HL-60 (cell line): ENCODE results near the gene TTLL3.

Experiments
- DNase-seq, 2 experiments: peaks; one replicate each; pipeline ENCODE4 v3.0.0-alpha.2; 2010 to 2020; ENCODE audit warnings: low read depth in 1 of 2, low spot score in 1 of 2
- H3K27ac ChIP-seq: fragments of 250-450 bp; sonication (Bioruptor Pico); replicated peaks from 2 replicates; pipeline ENCODE4 v1.5.1; 2020; ENCODE audit warnings: mild to moderate bottlenecking, moderate library complexity
- H3K27me3 ChIP-seq: fragments of 250-450 bp; sonication (Bioruptor Pico); 2 replicates; pipeline ENCODE4 v1.5.1; 2021; ENCODE audit warnings: mild to moderate bottlenecking, moderate library complexity; ENCODE audit not compliant: insufficient read depth, poor library complexity, severe bottlenecking
- H3K4me3 ChIP-seq: replicated peaks from 2 replicates; pipeline ENCODE4 v1.5.1; 2011; ENCODE audit warnings: mild to moderate bottlenecking, control low read depth, low read length; ENCODE audit not compliant: insufficient read depth
- GABPA ChIP-seq: IDR thresholded peaks from 2 replicates; pipeline ENCODE4 v1.6.1; 2012; ENCODE audit warnings: low read depth
- POLR2AphosphoS5 ChIP-seq: IDR thresholded peaks from 2 replicates; pipeline ENCODE4 v1.6.1; 2012; ENCODE audit warnings: low read depth
- SPI1 ChIP-seq: IDR thresholded peaks from 2 replicates; pipeline ENCODE4 v1.6.1; 2012; ENCODE audit warnings: low read depth, mild to moderate bottlenecking, borderline replicate concordance
- TF ChIP-seq, protein P1 (sequence below): IDR thresholded peaks from 2 replicates; pipeline ENCODE4 v1.6.1; 2012; ENCODE audit warnings: low read depth; ENCODE audit not compliant: insufficient replicate concordance
- TF ChIP-seq, protein P2 (sequence below): IDR thresholded peaks from one replicate; pipeline ENCODE4 v1.5.1; 2011; ENCODE audit warnings: low read length, control low read depth, inconsistent platforms; ENCODE audit not compliant: insufficient read depth

Gene TTLL3

DNA sequence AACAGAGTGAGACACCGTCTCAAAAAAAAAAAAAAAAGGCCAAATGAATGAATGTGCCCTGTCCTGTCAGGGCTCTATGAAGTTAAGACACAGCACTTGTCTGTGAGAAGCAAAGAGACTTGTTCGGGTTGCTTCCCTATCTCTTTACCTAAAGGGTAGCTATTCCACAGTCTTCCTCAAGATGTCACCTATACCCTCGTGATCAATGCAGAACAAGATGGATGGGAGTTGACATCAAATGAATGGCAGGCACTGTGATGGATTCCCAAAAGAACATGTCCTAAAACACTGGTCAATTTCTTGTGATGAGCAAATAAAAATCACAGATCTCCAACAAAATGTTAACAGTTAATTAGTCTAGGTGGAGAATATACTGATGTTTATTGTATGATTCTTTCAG, 27.3 kb upstream of the TTLL3 start:
- no peak overlapping the region for H3K4me3 ChIP-seq
- H3K27ac ChIP-seq = peak overlapping the region; percentile 96
- DNase-seq = peak; percentile 56 to 58
- no peaks in the 10 kb centered on the region for H3K27me3 ChIP-seq
- TF ChIP-seq SPI1 = no peak
- TF ChIP-seq GABPA = no peak
- TF ChIP-seq, protein P1, sequence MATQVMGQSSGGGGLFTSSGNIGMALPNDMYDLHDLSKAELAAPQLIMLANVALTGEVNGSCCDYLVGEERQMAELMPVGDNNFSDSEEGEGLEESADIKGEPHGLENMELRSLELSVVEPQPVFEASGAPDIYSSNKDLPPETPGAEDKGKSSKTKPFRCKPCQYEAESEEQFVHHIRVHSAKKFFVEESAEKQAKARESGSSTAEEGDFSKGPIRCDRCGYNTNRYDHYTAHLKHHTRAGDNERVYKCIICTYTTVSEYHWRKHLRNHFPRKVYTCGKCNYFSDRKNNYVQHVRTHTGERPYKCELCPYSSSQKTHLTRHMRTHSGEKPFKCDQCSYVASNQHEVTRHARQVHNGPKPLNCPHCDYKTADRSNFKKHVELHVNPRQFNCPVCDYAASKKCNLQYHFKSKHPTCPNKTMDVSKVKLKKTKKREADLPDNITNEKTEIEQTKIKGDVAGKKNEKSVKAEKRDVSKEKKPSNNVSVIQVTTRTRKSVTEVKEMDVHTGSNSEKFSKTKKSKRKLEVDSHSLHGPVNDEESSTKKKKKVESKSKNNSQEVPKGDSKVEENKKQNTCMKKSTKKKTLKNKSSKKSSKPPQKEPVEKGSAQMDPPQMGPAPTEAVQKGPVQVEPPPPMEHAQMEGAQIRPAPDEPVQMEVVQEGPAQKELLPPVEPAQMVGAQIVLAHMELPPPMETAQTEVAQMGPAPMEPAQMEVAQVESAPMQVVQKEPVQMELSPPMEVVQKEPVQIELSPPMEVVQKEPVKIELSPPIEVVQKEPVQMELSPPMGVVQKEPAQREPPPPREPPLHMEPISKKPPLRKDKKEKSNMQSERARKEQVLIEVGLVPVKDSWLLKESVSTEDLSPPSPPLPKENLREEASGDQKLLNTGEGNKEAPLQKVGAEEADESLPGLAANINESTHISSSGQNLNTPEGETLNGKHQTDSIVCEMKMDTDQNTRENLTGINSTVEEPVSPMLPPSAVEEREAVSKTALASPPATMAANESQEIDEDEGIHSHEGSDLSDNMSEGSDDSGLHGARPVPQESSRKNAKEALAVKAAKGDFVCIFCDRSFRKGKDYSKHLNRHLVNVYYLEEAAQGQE = no peak
- TF ChIP-seq, protein P2, sequence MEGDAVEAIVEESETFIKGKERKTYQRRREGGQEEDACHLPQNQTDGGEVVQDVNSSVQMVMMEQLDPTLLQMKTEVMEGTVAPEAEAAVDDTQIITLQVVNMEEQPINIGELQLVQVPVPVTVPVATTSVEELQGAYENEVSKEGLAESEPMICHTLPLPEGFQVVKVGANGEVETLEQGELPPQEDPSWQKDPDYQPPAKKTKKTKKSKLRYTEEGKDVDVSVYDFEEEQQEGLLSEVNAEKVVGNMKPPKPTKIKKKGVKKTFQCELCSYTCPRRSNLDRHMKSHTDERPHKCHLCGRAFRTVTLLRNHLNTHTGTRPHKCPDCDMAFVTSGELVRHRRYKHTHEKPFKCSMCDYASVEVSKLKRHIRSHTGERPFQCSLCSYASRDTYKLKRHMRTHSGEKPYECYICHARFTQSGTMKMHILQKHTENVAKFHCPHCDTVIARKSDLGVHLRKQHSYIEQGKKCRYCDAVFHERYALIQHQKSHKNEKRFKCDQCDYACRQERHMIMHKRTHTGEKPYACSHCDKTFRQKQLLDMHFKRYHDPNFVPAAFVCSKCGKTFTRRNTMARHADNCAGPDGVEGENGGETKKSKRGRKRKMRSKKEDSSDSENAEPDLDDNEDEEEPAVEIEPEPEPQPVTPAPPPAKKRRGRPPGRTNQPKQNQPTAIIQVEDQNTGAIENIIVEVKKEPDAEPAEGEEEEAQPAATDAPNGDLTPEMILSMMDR = no peak
- TF ChIP-seq POLR2AphosphoS5 = no peak

DNA sequence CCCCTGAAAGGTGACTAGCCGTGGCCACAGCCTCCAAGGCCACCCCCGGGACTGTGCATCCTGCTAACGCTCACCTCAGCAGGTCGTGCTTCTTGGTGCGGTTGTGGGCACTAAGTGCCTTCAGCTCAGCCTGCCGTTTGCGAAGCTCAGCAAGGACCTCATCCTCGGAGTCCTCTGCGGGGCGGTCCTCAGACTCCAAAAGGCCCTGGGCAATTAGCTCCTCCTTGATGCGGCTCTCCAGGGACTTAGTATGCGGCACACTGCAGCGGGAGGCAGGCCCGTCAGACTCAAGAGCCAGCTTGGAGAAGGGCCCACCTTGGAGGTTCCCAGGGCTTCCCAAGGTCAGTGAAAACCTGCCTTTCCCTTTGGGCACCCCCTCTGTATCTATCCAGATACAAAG, 26.1 kb upstream of the TTLL3 start:
- Histone ChIP-seq H3K27me3 (no peaks in the 10 kb centered on the region), H3K27ac (no peak overlapping the region), H3K4me3 (no peak overlapping the region)
- TF ChIP-seq, protein P1 = no peak
- TF ChIP-seq, protein P2 = no peak
- TF ChIP-seq POLR2AphosphoS5 (no peak), SPI1 (no peak), GABPA (no peak)
- DNase-seq = no peak

DNA sequence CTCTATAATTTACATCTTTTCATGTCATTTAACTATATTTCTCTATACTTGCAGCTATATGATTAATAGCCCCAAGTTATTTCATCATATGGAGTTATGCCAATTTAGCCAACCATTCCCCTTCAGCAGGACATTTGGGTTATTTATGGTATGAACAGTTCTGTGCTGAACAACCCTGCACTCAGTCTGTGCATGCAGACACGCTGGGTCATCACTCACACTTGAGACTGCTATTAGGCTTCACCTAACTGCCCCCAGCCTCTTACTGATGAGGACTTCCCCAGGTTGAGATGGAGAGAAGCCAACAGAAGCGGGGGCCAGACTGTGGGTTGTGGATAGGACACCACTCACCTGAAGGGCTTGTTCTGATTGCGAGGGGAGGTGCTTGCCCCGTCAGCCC, 25.1 kb upstream of the TTLL3 start:
- DNase-seq = no peak
- no peak overlapping the region for H3K27ac ChIP-seq
- H3K4me3 ChIP-seq = no peak overlapping the region
- TF ChIP-seq, protein P2 = no peak
- TF ChIP-seq POLR2AphosphoS5 (no peak), SPI1 (no peak), GABPA (no peak)
- TF ChIP-seq, protein P1 = no peak
- H3K27me3 ChIP-seq = no peaks in the 10 kb centered on the region
